ENCODE measurements around the gene DCST2.

DNA sequence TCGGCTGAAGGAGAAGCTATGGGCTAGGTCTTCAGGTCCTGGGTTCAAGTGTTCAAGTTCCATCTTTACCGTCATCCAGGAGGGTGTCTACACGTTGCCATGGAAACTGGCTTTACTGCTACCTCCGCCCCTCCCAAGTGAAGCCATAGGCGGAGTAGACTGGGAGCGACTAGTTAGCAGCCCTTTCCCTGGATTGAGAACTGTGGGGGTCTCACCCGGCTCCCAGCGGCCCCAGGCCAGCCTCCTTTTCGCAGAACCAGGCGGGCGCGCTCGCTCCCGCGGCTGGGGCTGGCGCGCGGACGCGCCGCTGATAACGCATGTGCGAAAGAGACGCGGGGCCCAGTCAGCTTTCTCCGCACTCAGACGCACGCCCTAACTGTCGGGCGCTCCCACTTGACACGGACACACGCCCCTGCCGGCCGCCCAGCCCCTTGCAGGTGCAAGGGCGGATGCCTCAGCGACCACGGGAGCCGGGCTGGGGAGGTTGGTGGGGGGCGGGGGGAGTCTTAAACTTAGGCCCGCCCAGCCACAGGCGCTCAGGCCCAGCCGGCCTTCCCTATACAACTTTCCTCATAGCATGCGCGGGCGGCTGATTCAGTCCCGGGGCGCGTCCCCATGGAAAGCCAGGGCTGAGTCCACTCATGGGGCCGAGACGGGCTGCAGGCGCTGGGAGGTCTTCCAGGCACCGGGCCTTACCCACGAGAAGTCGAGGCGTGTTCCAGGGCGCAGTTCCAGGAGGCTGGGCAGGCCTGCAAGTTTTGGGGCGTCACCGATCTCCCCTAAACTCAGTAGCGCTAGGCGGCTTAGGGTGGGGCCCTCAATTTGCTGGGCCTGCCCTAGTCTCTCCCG lies 37.4 kb upstream of the DCST2 start:
- TF ChIP-seq, protein P1, sequence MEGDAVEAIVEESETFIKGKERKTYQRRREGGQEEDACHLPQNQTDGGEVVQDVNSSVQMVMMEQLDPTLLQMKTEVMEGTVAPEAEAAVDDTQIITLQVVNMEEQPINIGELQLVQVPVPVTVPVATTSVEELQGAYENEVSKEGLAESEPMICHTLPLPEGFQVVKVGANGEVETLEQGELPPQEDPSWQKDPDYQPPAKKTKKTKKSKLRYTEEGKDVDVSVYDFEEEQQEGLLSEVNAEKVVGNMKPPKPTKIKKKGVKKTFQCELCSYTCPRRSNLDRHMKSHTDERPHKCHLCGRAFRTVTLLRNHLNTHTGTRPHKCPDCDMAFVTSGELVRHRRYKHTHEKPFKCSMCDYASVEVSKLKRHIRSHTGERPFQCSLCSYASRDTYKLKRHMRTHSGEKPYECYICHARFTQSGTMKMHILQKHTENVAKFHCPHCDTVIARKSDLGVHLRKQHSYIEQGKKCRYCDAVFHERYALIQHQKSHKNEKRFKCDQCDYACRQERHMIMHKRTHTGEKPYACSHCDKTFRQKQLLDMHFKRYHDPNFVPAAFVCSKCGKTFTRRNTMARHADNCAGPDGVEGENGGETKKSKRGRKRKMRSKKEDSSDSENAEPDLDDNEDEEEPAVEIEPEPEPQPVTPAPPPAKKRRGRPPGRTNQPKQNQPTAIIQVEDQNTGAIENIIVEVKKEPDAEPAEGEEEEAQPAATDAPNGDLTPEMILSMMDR (IDR thresholded peaks at IDR 0.05), result peak in 11 of 12 donors; percentile 21 to 58 (median 38)
- no peak for TF ChIP-seq POLR2A (IDR thresholded peaks at IDR 0.05)

Data from heart left ventricle (tissue), 13 donors.